ENCODE data around the gene CCDC191.

Gene CCDC191

DNA sequence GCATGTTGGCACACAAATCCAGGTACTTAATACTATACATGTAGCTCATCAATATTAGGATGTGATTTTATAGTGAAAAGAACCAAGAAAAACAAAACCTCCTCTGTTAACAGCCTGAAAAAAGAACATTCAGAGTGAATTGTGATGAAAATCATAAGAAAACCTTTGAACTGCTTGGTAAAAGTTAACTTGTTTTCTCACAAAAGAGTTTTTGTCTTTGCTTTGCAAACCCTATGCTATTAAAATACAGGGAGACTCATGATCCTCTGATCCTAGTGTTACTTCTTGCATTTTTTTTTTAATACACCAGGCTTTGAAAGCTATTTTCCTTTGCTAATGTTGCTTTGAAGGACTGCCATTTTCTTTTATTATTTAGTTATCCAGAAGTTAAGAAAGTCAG, 23.9 kb upstream of the CCDC191 start:
- no peak for DNase-seq
- ChIA-PET CTCF (no interaction called here), POLR2A (no interaction called here)
- Histone ChIP-seq H3K4me3 (ENCODE audit: control insufficient read depth in 1 of 7, extremely low read depth in 1 of 7, insufficient read depth in 4 of 7, low read depth in 2 of 7, low read length in 6 of 7) (no peak overlapping the region), H3K27me3 (replicated peaks in 2 of 5; ENCODE audit: control insufficient read depth in 4 of 5, insufficient read depth in 5 of 5, low read length in 4 of 5) (no peaks in the 10 kb centered on the region), H3K9me3 (ENCODE audit: control extremely low read depth in 1 of 5, control insufficient read depth in 4 of 5, insufficient read depth in 2 of 5, low read depth in 1 of 5, low read length in 4 of 5) (no peaks in the 10 kb centered on the region), H3K36me3 (ENCODE audit: control insufficient read depth in 4 of 4, insufficient read depth in 4 of 4, low read length in 3 of 4) (peaks cover 38 to 85% (median 62%) of the 10 kb centered on the region in 4 experiments), H3K4me1 (ENCODE audit: control extremely low read depth in 1 of 4, control insufficient read depth in 4 of 4, insufficient read depth in 4 of 4, low read length in 3 of 4) (no peaks in the 10 kb centered on the region), H3K27ac (ENCODE audit: insufficient read depth in 1 of 2, low read depth in 1 of 2, low read length in 2 of 2, poor library complexity in 1 of 2, severe bottlenecking in 2 of 2) (no peak overlapping the region)

- no peak overlapping the region for H3K27ac ChIP-seq (ENCODE audit: insufficient read depth in 1 of 2, low read depth in 1 of 2, low read length in 2 of 2, poor library complexity in 1 of 2, severe bottlenecking in 2 of 2)
- ChIA-PET POLR2A (no interaction called here), CTCF (no interaction called here)
- H3K27me3 ChIP-seq (replicated peaks in 2 of 5; ENCODE audit: control insufficient read depth in 4 of 5, insufficient read depth in 5 of 5, low read length in 4 of 5): no peaks in the 10 kb centered on the region
- H3K9me3 ChIP-seq (ENCODE audit: control extremely low read depth in 1 of 5, control insufficient read depth in 4 of 5, insufficient read depth in 2 of 5, low read depth in 1 of 5, low read length in 4 of 5): no peaks in the 10 kb centered on the region
- no peaks in the 10 kb centered on the region for H3K4me1 ChIP-seq (ENCODE audit: control extremely low read depth in 1 of 4, control insufficient read depth in 4 of 4, insufficient read depth in 4 of 4, low read length in 3 of 4)
- 80% methylated on average over 1 of the region's 5 CpGs for WGBS (ENCODE audit: insufficient coverage)
- DNase-seq: peak in 2 of 3 donors; percentile 6 to 41
- H3K4me3 ChIP-seq (ENCODE audit: control insufficient read depth in 1 of 7, extremely low read depth in 1 of 7, insufficient read depth in 4 of 7, low read depth in 2 of 7, low read length in 6 of 7): no peak overlapping the region
- peaks cover 38 to 87% (median 62%) of the 10 kb centered on the region in 4 experiments for H3K36me3 ChIP-seq (ENCODE audit: control insufficient read depth in 4 of 4, insufficient read depth in 4 of 4, low read length in 3 of 4)
Observed at GRCh38 chr3:114079761-114080160, 23.4 kb upstream of the CCDC191 start.

GRCh38 chr3:114078126-114078525, 21.8 kb upstream of the CCDC191 start:
- H3K27ac ChIP-seq (ENCODE audit: insufficient read depth in 1 of 2, low read depth in 1 of 2, low read length in 2 of 2, poor library complexity in 1 of 2, severe bottlenecking in 2 of 2): no peak overlapping the region
- H3K9me3 ChIP-seq (ENCODE audit: control extremely low read depth in 1 of 5, control insufficient read depth in 4 of 5, insufficient read depth in 2 of 5, low read depth in 1 of 5, low read length in 4 of 5): no peaks in the 10 kb centered on the region
- H3K27me3 ChIP-seq (replicated peaks in 2 of 5; ENCODE audit: control insufficient read depth in 4 of 5, insufficient read depth in 5 of 5, low read length in 4 of 5): no peaks in the 10 kb centered on the region
- peaks cover 36 to 92% (median 65%) of the 10 kb centered on the region in 4 experiments for H3K36me3 ChIP-seq (ENCODE audit: control insufficient read depth in 4 of 4, insufficient read depth in 4 of 4, low read length in 3 of 4)
- DNase-seq: no peak
- H3K4me3 ChIP-seq (ENCODE audit: control insufficient read depth in 1 of 7, extremely low read depth in 1 of 7, insufficient read depth in 4 of 7, low read depth in 2 of 7, low read length in 6 of 7): no peak overlapping the region
- no peaks in the 10 kb centered on the region for H3K4me1 ChIP-seq (ENCODE audit: control extremely low read depth in 1 of 4, control insufficient read depth in 4 of 4, insufficient read depth in 4 of 4, low read length in 3 of 4)
- ChIA-PET POLR2A (no interaction called here), CTCF (no interaction called here)

DNA sequence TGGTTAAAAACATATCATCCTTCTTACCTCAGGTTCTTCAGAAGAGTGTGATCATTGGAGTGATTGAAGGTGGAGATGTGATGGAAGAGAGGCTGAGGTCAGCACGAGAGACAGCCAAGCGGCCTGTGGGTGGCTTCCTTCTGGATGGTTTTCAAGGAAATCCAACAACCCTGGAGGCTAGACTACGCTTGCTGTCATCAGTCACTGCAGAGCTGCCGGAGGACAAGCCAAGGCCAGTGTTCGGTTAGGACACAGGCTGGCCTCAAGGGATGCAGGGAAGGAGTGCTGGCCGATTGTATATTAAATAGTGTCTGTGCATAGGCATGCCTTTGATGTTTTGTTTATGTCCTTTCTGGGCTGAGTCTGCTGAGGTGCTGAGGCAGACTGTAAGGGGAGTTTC, 20.4 kb upstream of the CCDC191 start:
- Histone ChIP-seq H3K4me3 (ENCODE audit: control insufficient read depth in 1 of 7, extremely low read depth in 1 of 7, insufficient read depth in 4 of 7, low read depth in 2 of 7, low read length in 6 of 7) (no peak overlapping the region), H3K27me3 (replicated peaks in 2 of 5; ENCODE audit: control insufficient read depth in 4 of 5, insufficient read depth in 5 of 5, low read length in 4 of 5) (no peaks in the 10 kb centered on the region), H3K9me3 (ENCODE audit: control extremely low read depth in 1 of 5, control insufficient read depth in 4 of 5, insufficient read depth in 2 of 5, low read depth in 1 of 5, low read length in 4 of 5) (no peaks in the 10 kb centered on the region), H3K4me1 (ENCODE audit: control extremely low read depth in 1 of 4, control insufficient read depth in 4 of 4, insufficient read depth in 4 of 4, low read length in 3 of 4) (no peaks in the 10 kb centered on the region), H3K27ac (ENCODE audit: insufficient read depth in 1 of 2, low read depth in 1 of 2, low read length in 2 of 2, poor library complexity in 1 of 2, severe bottlenecking in 2 of 2) (no peak overlapping the region), H3K36me3 (ENCODE audit: control insufficient read depth in 4 of 4, insufficient read depth in 4 of 4, low read length in 3 of 4) (peaks cover 32 to 92% (median 64%) of the 10 kb centered on the region in 4 experiments)
- no peak for DNase-seq
- POLR2A ChIA-PET: no interaction called here
- WGBS (ENCODE audit: insufficient coverage): 100% methylated on average over 3 of the region's 6 CpGs
- CTCF ChIA-PET: no interaction called here

DNA sequence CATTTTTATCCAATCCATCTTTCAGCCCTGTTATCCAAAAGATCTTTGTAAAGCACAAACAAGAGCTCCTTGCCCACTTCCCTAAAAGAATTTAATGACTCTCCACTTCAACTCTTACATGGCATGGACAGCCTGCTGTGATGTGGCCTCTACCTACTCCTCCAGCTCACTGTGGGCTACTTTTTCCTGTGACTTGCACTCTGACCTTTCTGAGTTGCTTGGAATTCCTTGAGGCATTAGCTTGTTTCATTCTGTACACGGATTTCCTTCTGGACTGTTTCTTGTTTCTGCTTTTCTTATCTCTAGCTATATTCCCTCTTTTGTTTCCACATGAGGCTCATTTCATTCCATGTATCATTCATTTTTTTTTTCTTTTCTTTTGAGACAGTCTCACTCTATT, 15.5 kb upstream of the CCDC191 start:
- ChIA-PET CTCF (no interaction called here), POLR2A (no interaction called here)
- H3K9me3 ChIP-seq (ENCODE audit: control extremely low read depth in 1 of 5, control insufficient read depth in 4 of 5, insufficient read depth in 2 of 5, low read depth in 1 of 5, low read length in 4 of 5): no peaks in the 10 kb centered on the region
- H3K27ac ChIP-seq (ENCODE audit: insufficient read depth in 1 of 2, low read depth in 1 of 2, low read length in 2 of 2, poor library complexity in 1 of 2, severe bottlenecking in 2 of 2): no peak overlapping the region
- no peaks in the 10 kb centered on the region for H3K27me3 ChIP-seq (replicated peaks in 2 of 5; ENCODE audit: control insufficient read depth in 4 of 5, insufficient read depth in 5 of 5, low read length in 4 of 5)
- no peak overlapping the region for H3K4me3 ChIP-seq (ENCODE audit: control insufficient read depth in 1 of 7, extremely low read depth in 1 of 7, insufficient read depth in 4 of 7, low read depth in 2 of 7, low read length in 6 of 7)
- no peaks in the 10 kb centered on the region for H3K4me1 ChIP-seq (ENCODE audit: control extremely low read depth in 1 of 4, control insufficient read depth in 4 of 4, insufficient read depth in 4 of 4, low read length in 3 of 4)
- H3K36me3 ChIP-seq (ENCODE audit: control insufficient read depth in 4 of 4, insufficient read depth in 4 of 4, low read length in 3 of 4): peaks cover 19 to 91% (median 63%) of the 10 kb centered on the region in 4 experiments
- 100% methylated on average over 1 of the region's 1 CpG for WGBS (ENCODE audit: insufficient coverage)
- DNase-seq: no peak

DNA sequence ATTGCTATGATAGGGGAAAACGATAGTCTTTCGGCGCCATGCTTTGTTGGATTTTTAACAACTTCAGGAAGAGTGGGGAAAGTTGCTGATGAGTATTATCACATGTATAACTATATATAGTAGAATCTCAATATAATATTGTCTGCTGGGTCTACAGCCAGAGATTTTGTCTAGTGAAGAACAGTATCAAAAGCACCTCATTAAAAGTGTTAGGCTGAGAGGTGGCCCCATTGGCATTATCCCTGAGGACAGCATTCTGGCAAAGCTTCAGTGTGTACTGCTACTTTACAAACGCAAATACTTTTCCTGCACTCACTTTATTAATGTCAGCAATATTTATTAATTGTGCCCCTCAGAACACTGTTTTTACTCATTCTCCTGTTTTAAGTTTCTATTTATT, 12.0 kb upstream of the CCDC191 start:
- CTCF ChIA-PET: no interaction called here
- Histone ChIP-seq H3K9me3 (ENCODE audit: control extremely low read depth in 1 of 5, control insufficient read depth in 4 of 5, insufficient read depth in 2 of 5, low read depth in 1 of 5, low read length in 4 of 5) (no peaks in the 10 kb centered on the region), H3K4me1 (ENCODE audit: control extremely low read depth in 1 of 4, control insufficient read depth in 4 of 4, insufficient read depth in 4 of 4, low read length in 3 of 4) (no peaks in the 10 kb centered on the region), H3K27me3 (replicated peaks in 2 of 5; ENCODE audit: control insufficient read depth in 4 of 5, insufficient read depth in 5 of 5, low read length in 4 of 5) (no peaks in the 10 kb centered on the region), H3K36me3 (ENCODE audit: control insufficient read depth in 4 of 4, insufficient read depth in 4 of 4, low read length in 3 of 4) (peaks cover 9 to 76% (median 52%) of the 10 kb centered on the region in 4 experiments), H3K27ac (ENCODE audit: insufficient read depth in 1 of 2, low read depth in 1 of 2, low read length in 2 of 2, poor library complexity in 1 of 2, severe bottlenecking in 2 of 2) (no peak overlapping the region), H3K4me3 (ENCODE audit: control insufficient read depth in 1 of 7, extremely low read depth in 1 of 7, insufficient read depth in 4 of 7, low read depth in 2 of 7, low read length in 6 of 7) (no peak overlapping the region)
- DNase-seq: no peak
- POLR2A ChIA-PET: no interaction called here
- no CpG with 5 or more reads among the region's 4 CpGs for whole genome bisulfite sequencing (ENCODE audit: insufficient coverage)

GRCh38 chr3:114067804-114068203, 11.5 kb upstream of the CCDC191 start:
- WGBS (ENCODE audit: insufficient coverage): 97% methylated on average over 3 of the region's 4 CpGs
- no peaks in the 10 kb centered on the region for H3K4me1 ChIP-seq (ENCODE audit: control extremely low read depth in 1 of 4, control insufficient read depth in 4 of 4, insufficient read depth in 4 of 4, low read length in 3 of 4)
- POLR2A ChIA-PET: no interaction called here

More at GRCh38 chr3:114067804-114068203, 11.5 kb upstream of the CCDC191 start:
- no peak overlapping the region for H3K27ac ChIP-seq (ENCODE audit: insufficient read depth in 1 of 2, low read depth in 1 of 2, low read length in 2 of 2, poor library complexity in 1 of 2, severe bottlenecking in 2 of 2)
- peaks cover 9 to 71% (median 48%) of the 10 kb centered on the region in 4 experiments for H3K36me3 ChIP-seq (ENCODE audit: control insufficient read depth in 4 of 4, insufficient read depth in 4 of 4, low read length in 3 of 4)
- H3K4me3 ChIP-seq (ENCODE audit: control insufficient read depth in 1 of 7, extremely low read depth in 1 of 7, insufficient read depth in 4 of 7, low read depth in 2 of 7, low read length in 6 of 7): no peak overlapping the region
- DNase-seq: no peak
- CTCF ChIA-PET: interaction anchor here (1.0 kb wide), 1 partner anchor 10 kb away, joined by 4 read pairs; no protein-coding TSS in a partner anchor
- H3K9me3 ChIP-seq (ENCODE audit: control extremely low read depth in 1 of 5, control insufficient read depth in 4 of 5, insufficient read depth in 2 of 5, low read depth in 1 of 5, low read length in 4 of 5): no peaks in the 10 kb centered on the region
- no peaks in the 10 kb centered on the region for H3K27me3 ChIP-seq (replicated peaks in 2 of 5; ENCODE audit: control insufficient read depth in 4 of 5, insufficient read depth in 5 of 5, low read length in 4 of 5)

All from common myeloid progenitor, CD34-positive (primary cell).